GM12874 (cell line): ENCODE results near the gene CDHR5.

ENCODE experiments used
- TF ChIP-seq, protein P1 (sequence below): IDR thresholded peaks from 2 replicates; pipeline ENCODE4 v1.5.1; 2011; ENCODE audit warnings: low read depth, mild to moderate bottlenecking, control low read depth, low read length, moderate library complexity; ENCODE audit not compliant: insufficient read depth

CDHR5 gene

GRCh38 chr11:635945-636510 lies 11.3 kb upstream of the CDHR5 start:
- TF ChIP-seq, protein P1, sequence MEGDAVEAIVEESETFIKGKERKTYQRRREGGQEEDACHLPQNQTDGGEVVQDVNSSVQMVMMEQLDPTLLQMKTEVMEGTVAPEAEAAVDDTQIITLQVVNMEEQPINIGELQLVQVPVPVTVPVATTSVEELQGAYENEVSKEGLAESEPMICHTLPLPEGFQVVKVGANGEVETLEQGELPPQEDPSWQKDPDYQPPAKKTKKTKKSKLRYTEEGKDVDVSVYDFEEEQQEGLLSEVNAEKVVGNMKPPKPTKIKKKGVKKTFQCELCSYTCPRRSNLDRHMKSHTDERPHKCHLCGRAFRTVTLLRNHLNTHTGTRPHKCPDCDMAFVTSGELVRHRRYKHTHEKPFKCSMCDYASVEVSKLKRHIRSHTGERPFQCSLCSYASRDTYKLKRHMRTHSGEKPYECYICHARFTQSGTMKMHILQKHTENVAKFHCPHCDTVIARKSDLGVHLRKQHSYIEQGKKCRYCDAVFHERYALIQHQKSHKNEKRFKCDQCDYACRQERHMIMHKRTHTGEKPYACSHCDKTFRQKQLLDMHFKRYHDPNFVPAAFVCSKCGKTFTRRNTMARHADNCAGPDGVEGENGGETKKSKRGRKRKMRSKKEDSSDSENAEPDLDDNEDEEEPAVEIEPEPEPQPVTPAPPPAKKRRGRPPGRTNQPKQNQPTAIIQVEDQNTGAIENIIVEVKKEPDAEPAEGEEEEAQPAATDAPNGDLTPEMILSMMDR, result no peak

DNA sequence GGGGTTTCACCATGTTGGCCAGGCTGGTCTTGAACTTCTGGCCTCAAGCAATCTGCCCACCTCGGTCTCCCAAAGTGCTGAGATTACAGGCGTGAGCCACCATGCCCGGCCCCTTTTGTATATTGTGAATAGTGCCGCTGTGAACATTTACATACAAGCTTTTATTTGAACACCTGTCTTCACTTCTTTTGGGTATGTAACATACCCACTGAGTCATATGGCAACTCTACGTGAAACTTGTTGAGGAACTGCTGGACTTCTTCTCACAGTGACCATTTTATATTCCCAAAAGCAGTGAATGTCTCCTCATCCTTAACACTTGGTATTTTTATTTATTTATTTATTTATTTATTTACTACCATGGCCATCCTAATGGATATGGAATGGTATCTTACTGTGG lies 6.1 kb upstream of the CDHR5 start:
- TF ChIP-seq, protein P1, result no peak

DNA sequence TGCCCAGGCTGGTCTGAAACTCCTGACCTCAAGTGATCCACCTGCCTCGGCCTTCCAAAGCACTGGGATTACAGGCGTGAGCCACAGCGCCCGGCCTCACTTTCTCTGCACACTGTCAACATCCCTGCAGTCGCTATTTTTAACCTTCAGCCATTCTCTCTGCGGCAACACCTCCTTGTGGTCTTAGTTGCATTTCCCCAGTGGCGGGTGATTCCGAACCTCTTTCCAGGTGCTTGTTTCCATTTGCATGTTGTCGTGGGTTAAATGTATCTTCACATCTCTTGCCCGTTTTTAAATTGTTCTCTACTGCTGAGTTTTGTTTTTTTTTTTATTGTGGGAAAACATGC lies 4.5 kb upstream of the CDHR5 start:
- TF ChIP-seq, protein P1, result no peak

GRCh38 chr11:628056-628455 lies 3.3 kb upstream of the CDHR5 start:
- TF ChIP-seq, protein P1, result no peak

DNA sequence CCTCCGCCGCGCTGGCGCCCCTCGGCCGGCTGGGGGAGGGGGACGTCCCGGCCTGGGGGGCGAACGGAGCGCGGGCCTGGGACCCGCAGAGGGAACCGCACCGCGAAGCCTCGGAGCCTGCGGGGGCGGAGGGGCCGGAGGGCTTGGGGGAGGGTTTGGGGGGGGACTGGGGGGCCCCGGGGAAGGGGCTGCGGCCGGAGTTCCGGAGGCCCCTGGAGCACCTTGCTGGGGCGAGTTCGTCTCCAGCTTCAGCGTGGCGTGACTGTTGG lies 2.5 kb upstream of the CDHR5 start:
- TF ChIP-seq, protein P1, result no peak

DNA sequence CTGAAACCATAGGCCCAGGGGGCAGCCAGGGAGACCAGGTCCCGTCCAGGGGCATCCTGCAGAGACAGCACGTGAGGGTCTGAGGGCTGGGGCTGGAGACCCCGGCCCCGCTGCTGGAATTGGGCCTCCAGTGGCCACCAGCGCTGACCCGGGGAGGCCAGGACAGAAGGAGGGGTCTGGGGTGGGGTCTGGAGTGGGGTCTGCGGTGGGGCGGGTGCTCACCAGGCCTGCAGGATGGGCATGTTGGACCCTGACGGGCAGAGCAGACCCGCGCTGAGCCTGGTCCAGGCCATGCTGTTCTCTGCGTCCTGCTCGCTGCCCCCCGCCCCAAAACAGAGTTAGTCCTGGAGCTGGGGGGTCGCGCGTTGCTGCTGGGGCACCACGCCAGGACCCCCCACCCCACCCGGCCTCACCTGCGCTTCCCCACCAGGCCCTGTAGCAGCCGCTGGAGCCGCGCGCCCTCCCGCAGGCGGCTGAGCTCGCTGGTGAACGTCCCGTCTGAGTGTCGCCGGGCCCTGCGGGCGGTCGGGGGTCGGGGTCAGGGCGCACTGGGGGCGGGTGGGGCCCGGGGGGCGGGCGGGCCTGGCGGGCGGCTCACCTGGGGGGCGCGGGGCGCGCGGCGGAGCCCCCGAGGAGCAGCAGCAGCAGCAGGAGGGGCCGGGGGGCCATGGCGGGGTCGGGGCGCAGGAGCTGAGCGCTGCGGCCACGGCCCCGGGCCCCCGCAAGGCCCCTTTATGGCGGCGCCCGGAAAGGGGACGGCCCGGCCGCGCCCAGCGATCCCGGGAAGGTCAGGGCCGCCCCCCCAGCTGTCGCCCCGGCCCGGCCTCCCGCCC lies 1.9 kb upstream of the CDHR5 start, which contains the start of gene SCT:
TSS of gene SCT (minus strand) at position 707 of the 833 bp plus-strand sequence. CDS start at position 669, 38 bp downstream.
- TF ChIP-seq, protein P1, result no peak

GRCh38 chr11:625636-626268 lies 997 bp upstream of the CDHR5 start:
- TF ChIP-seq, protein P1, result no peak
